Measurements from ENCODE around the gene SCP2.
"Not testable (repeated sequence)": the region's sequence is repeated elsewhere in the genome, so short reads cannot be mapped to it uniquely, and the experiment has no call there.

Gene SCP2

DNA sequence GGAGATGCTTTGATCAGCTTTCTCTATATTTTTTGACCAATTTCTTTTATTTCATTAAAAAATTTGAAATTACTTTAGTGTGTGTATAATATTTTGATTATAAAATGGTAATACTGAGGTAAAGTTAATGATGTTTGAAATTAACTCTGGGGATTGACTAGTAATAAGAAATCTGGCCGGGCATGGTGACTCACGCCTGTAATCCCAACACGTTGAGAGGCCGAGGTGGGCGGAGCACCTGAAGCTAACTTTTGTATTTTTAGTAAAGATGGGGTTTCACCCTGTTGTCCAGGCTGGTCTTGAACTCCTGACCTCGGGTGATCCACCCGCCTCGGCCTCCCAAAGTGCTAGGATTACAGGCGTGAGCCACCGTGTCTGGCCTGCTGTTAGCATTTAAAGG is 17.5 kb downstream of the SCP2 start:
- H3K27ac ChIP-seq = no peak overlapping the region
- TF ChIP-seq, protein P1, sequence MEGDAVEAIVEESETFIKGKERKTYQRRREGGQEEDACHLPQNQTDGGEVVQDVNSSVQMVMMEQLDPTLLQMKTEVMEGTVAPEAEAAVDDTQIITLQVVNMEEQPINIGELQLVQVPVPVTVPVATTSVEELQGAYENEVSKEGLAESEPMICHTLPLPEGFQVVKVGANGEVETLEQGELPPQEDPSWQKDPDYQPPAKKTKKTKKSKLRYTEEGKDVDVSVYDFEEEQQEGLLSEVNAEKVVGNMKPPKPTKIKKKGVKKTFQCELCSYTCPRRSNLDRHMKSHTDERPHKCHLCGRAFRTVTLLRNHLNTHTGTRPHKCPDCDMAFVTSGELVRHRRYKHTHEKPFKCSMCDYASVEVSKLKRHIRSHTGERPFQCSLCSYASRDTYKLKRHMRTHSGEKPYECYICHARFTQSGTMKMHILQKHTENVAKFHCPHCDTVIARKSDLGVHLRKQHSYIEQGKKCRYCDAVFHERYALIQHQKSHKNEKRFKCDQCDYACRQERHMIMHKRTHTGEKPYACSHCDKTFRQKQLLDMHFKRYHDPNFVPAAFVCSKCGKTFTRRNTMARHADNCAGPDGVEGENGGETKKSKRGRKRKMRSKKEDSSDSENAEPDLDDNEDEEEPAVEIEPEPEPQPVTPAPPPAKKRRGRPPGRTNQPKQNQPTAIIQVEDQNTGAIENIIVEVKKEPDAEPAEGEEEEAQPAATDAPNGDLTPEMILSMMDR (IDR thresholded peaks at IDR 0.05) = no peak
- no peak for TF ChIP-seq ZFX (IDR thresholded peaks at IDR 0.05; ENCODE audit: borderline replicate concordance)

- TF ChIP-seq ZFX (IDR thresholded peaks at IDR 0.05; ENCODE audit: borderline replicate concordance) = no peak
- TF ChIP-seq, protein P1 (IDR thresholded peaks at IDR 0.05) = no peak
- H3K27ac ChIP-seq = no peak overlapping the region
These were observed 20.4 kb downstream of the SCP2 start for GRCh38 chr1:52947490-52947889.

GRCh38 chr1:52949602-52950001 is 22.5 kb downstream of the SCP2 start:
- not testable (repeated sequence) for H3K27ac ChIP-seq

DNA sequence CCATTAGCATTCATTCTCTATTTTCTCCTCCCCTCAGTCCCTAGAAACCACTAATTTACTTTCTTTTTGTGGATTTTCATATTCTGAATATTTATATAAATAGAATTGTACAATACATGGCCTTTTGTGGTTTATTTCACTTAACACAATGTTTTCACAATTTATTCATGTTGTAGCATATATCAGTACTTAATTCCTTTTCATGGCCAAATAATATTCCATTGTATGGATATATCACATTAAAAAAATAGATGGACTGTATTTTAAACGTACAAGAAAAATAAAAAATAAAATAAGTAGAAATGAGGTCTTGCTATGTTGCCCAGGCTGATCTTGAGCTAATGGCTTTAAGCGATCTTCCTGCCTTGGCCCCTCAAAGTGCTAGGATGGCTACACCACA is 25.0 kb downstream of the SCP2 start:
- TF ChIP-seq ZFX (IDR thresholded peaks at IDR 0.05; ENCODE audit: borderline replicate concordance) = no peak
- TF ChIP-seq, protein P1 (IDR thresholded peaks at IDR 0.05) = no peak
- H3K27ac ChIP-seq = no peak overlapping the region

GRCh38 chr1:52955129-52955970 is 28.3 kb downstream of the SCP2 start:
- H3K27ac ChIP-seq = no peak overlapping the region
- TF ChIP-seq, protein P1 (IDR thresholded peaks at IDR 0.05) = no peak
- no peak for TF ChIP-seq ZFX (IDR thresholded peaks at IDR 0.05; ENCODE audit: borderline replicate concordance)

GRCh38 chr1:52963101-52963500 is 36.0 kb downstream of the SCP2 start:
- TF ChIP-seq ZFX (IDR thresholded peaks at IDR 0.05; ENCODE audit: borderline replicate concordance) = no peak
- TF ChIP-seq, protein P1 (IDR thresholded peaks at IDR 0.05) = no peak

DNA sequence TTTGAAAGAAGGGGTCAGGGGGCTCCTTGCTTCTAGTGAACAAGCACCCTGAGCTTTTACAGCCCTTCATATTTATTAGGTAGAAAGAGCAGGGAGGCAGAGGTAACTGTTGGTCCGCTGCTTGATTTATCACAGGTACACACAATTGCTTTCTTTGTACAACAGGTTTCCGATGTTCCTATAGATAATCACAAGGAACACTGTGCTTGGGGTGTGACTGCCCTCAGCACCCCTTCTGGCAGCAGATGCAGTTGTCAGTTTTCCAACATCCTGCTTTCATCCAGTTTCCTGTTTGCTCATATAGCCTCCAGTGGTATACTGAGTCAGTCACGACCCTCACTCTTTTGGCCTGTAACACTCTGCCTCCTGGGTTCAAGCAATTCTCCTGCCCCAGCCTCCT is 40.6 kb downstream of the SCP2 start:
- H3K27ac ChIP-seq = no peak overlapping the region
- no peak for TF ChIP-seq ZFX (IDR thresholded peaks at IDR 0.05; ENCODE audit: borderline replicate concordance)
- TF ChIP-seq, protein P1 (IDR thresholded peaks at IDR 0.05) = no peak

More at GRCh38 chr1:52963101-52963500, 36.0 kb downstream of the SCP2 start:
- H3K27ac ChIP-seq = no peak overlapping the region

DNA sequence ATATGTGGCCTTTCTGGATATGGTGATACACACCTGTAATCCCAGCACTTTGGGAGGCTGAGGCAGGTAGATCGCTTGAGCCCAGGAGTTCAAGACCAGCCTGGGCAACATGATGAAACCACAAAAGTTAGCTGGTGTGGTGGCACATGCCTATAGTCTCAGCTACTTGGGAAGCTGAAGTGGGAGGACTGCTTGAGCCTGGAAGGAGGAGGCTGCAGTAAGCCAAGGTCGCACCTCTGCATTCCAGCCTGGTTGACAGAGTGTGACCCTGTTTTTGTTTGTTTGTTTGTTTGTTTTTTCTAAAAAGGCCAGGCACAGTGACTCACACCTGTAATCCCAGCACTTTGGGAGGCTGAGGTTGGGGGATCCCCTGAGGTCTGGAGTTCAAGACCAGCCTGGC is 42.2 kb downstream of the SCP2 start:
- H3K27ac ChIP-seq = not testable (repeated sequence)

All from 22Rv1 (cell line).